ENCODE results near the gene BMPR1A.

BMPR1A gene

GRCh38 chr10:86979296-86979818, 222.9 kb downstream of the BMPR1A start:
- TF ChIP-seq FOXP2 (optimal IDR thresholded peaks at IDR 0.05; ENCODE audit: borderline replicate concordance, extremely low read depth, extremely low read length, insufficient read depth), result no peak
- TF ChIP-seq TAF1 (IDR thresholded peaks at IDR 0.05; ENCODE audit: borderline replicate concordance, insufficient read depth, low read length), result no peak
- TF ChIP-seq POLR2AphosphoS5 (IDR thresholded peaks at IDR 0.05; ENCODE audit: low read depth, low read length), result no peak
- no peak for TF ChIP-seq SIN3A (IDR thresholded peaks at IDR 0.05; ENCODE audit: borderline replicate concordance, insufficient read depth, low read length)
- TF ChIP-seq, protein P1, sequence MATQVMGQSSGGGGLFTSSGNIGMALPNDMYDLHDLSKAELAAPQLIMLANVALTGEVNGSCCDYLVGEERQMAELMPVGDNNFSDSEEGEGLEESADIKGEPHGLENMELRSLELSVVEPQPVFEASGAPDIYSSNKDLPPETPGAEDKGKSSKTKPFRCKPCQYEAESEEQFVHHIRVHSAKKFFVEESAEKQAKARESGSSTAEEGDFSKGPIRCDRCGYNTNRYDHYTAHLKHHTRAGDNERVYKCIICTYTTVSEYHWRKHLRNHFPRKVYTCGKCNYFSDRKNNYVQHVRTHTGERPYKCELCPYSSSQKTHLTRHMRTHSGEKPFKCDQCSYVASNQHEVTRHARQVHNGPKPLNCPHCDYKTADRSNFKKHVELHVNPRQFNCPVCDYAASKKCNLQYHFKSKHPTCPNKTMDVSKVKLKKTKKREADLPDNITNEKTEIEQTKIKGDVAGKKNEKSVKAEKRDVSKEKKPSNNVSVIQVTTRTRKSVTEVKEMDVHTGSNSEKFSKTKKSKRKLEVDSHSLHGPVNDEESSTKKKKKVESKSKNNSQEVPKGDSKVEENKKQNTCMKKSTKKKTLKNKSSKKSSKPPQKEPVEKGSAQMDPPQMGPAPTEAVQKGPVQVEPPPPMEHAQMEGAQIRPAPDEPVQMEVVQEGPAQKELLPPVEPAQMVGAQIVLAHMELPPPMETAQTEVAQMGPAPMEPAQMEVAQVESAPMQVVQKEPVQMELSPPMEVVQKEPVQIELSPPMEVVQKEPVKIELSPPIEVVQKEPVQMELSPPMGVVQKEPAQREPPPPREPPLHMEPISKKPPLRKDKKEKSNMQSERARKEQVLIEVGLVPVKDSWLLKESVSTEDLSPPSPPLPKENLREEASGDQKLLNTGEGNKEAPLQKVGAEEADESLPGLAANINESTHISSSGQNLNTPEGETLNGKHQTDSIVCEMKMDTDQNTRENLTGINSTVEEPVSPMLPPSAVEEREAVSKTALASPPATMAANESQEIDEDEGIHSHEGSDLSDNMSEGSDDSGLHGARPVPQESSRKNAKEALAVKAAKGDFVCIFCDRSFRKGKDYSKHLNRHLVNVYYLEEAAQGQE (IDR thresholded peaks at IDR 0.05; ENCODE audit: insufficient read depth in 1 of 2, low read depth in 2 of 2, low read length in 2 of 2), result no peak

GRCh38 chr10:86979977-86980448, 223.6 kb downstream of the BMPR1A start:
- TF ChIP-seq POLR2AphosphoS5 (IDR thresholded peaks at IDR 0.05; ENCODE audit: low read depth, low read length), result no peak
- no peak for TF ChIP-seq FOXP2 (optimal IDR thresholded peaks at IDR 0.05; ENCODE audit: borderline replicate concordance, extremely low read depth, extremely low read length, insufficient read depth)
- no peak for TF ChIP-seq TAF1 (IDR thresholded peaks at IDR 0.05; ENCODE audit: borderline replicate concordance, insufficient read depth, low read length)
- TF ChIP-seq SIN3A (IDR thresholded peaks at IDR 0.05; ENCODE audit: borderline replicate concordance, insufficient read depth, low read length), result no peak
- TF ChIP-seq, protein P1 (IDR thresholded peaks at IDR 0.05; ENCODE audit: insufficient read depth in 1 of 2, low read depth in 2 of 2, low read length in 2 of 2), result no peak

- TF ChIP-seq SIN3A (IDR thresholded peaks at IDR 0.05; ENCODE audit: borderline replicate concordance, insufficient read depth, low read length) (no peak), FOXP2 (optimal IDR thresholded peaks at IDR 0.05; ENCODE audit: borderline replicate concordance, extremely low read depth, extremely low read length, insufficient read depth) (no peak), POLR2AphosphoS5 (IDR thresholded peaks at IDR 0.05; ENCODE audit: low read depth, low read length) (no peak)
These were observed 225.3 kb downstream of the BMPR1A start for GRCh38 chr10:86981716-86982115.
